Adrenal gland (tissue), 5 donors: ENCODE results near the gene FCN1.

Experiments
- CTCF ChIP-seq, 6 experiments: fragments of 450-650 bp in 4 of 6; fragments of 200-600 bp in 2 of 6; sonication (generic) in 1 of 6; IDR thresholded peaks; 1 replicate in 5 of 6; 2 replicates in 1 of 6; pipeline versions ENCODE4 v1.5.1 to v1.8.0; 2016 to 2021; ENCODE audit warnings: antibody characterized with exemption in 6 of 6, mild to moderate bottlenecking in 2 of 6, moderate library complexity in 1 of 6
- POLR2A ChIP-seq, 2 donors: fragments of 450-650 bp; IDR thresholded peaks; one replicate each; pipeline ENCODE4 v1.6.1; 2017; ENCODE audit warnings: antibody characterized with exemption in 2 of 2, mild to moderate bottlenecking in 2 of 2, moderate library complexity in 1 of 2
- donor health status: DM: no; HTN: no; CAD: no.

- no peak for TF ChIP-seq CTCF (IDR thresholded peaks at IDR 0.05)
- no peak for TF ChIP-seq POLR2A (IDR thresholded peaks at IDR 0.05)
These were observed 22.2 kb downstream of the FCN1 start for GRCh38 chr9:134895567-134895907.
